T-helper 2 cell treated with Interferon-gamma antibody and Interleukin-4, amounts not matched to agents 100 ng/mL and 5 ng/mL, for 36 hours (primary cell): ENCODE measurements around the gene EFS. TPM values are rescaled to one million over a fixed set of nuclear protein-coding genes. Genes with fewer than 3 reads are reported as not detected.

Experiments
- intact Hi-C: fragments of 100-400 bp; cut with micrococcal nuclease; formaldehyde crosslinking; loops from one replicate; pipeline ENCODE4 v1.15.1; 2023
- total RNA-seq: library from RNA; stranded (reverse); gene quantifications from 2 replicates; pipeline ENCODE4 v1.2.3, GENCODE V29; 2022

EFS gene
- total RNA-seq, 1 donor from 2014 or later = not detected

DNA sequence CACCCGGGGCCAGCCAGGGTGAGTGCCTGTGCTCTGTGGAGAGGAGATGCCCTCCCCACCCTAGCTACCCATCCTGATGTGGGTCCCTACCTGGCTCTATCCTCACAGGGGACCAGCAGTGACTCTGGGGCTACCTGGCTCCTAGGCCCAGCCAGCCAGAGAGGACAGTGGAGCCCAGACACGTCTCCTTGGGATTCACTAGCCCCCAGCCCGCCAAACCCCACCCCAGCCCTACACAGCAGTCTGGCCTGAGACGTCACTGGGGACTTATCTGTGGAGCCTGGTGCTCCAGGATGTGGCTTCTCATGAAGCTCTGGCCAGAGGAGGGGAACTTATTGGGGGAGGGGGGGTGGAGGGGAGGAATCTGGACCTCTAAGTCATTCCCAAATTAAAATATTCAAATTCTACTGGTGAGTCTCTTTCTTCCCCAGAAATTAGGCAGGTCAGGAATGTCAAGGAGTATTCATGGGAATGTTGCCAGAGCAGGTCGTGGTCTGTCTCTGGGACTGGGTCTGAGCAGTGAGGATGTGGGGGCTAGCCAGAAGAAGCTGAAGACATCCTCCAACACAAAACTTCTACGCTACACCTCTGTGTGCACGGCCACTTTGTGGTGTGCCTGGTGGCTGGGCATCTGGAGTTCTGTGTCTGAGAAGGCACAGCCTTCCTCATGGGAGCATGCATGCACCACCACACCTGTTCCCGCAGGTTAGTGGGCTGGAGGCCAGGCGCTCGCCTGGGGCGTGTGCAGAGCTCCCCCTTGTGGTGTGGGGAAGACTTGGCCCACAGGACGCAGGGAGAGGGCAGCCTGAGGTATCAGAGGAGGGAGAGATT lies 14.6 kb upstream of the EFS start:
- intact Hi-C loops = loop anchor here (1.0 kb wide), 3 partner anchors 51 to 259 kb away; no protein-coding TSS in a partner anchor

GRCh38 chr14:23378612-23379220 lies 13.7 kb upstream of the EFS start:
- intact Hi-C loops = no loop called here

GRCh38 chr14:23377573-23378563 lies 12.9 kb upstream of the EFS start:
- intact Hi-C loops = no loop called here

- intact Hi-C loops = no loop called here
These were observed 12.2 kb upstream of the EFS start for GRCh38 chr14:23377198-23377550.

GRCh38 chr14:23376482-23377197 lies 11.7 kb upstream of the EFS start, which contains the start of gene CMTM5:
TSS of gene CMTM5 (plus strand) at chr14:23377046. CDS start at chr14:23377252, 206 bp downstream.
- intact Hi-C loops = no loop called here

- intact Hi-C loops = no loop called here
These were observed 10.7 kb upstream of the EFS start for GRCh38 chr14:23375527-23376251.

GRCh38 chr14:23373041-23373440 lies 8.1 kb upstream of the EFS start:
- intact Hi-C loops = no loop called here

- intact Hi-C loops = no loop called here
These were observed 7.5 kb upstream of the EFS start, which contains the start of gene IL25 for GRCh38 chr14:23372509-23372908. TSS of gene IL25 (plus strand) at chr14:23372809.

- intact Hi-C loops = no loop called here
These were observed 6.9 kb upstream of the EFS start for GRCh38 chr14:23371865-23372264.

GRCh38 chr14:23370221-23370620 lies 5.2 kb upstream of the EFS start:
- intact Hi-C loops = no loop called here

DNA sequence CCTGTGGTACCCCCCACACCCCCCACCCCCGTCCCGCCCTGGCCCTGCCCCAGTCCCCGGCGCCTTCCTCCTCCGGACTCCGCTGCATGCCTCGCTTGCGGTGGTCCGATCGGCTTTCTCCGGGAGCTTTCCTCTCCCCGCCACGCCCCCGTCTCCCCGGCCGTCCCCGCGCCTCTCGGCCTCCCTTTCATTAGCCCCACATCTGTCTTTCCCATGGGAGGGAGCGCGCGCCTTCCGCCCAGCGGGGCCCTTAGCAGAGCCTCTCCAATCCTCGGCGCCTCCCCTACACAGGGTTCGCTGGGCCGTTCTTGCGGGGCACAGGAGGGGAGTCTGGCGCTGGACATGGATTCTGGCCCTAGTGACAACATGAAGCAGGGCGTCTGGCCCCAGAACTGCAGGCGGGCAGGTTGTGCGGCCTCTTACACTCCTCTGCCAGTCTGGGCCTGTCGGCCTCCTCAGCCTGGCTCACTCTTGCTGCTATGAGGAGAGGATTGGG lies 1.5 kb upstream of the EFS start:
- intact Hi-C loops = no loop called here

- intact Hi-C loops = no loop called here
These were observed 907 bp upstream of the EFS start for GRCh38 chr14:23365732-23366425.

DNA sequence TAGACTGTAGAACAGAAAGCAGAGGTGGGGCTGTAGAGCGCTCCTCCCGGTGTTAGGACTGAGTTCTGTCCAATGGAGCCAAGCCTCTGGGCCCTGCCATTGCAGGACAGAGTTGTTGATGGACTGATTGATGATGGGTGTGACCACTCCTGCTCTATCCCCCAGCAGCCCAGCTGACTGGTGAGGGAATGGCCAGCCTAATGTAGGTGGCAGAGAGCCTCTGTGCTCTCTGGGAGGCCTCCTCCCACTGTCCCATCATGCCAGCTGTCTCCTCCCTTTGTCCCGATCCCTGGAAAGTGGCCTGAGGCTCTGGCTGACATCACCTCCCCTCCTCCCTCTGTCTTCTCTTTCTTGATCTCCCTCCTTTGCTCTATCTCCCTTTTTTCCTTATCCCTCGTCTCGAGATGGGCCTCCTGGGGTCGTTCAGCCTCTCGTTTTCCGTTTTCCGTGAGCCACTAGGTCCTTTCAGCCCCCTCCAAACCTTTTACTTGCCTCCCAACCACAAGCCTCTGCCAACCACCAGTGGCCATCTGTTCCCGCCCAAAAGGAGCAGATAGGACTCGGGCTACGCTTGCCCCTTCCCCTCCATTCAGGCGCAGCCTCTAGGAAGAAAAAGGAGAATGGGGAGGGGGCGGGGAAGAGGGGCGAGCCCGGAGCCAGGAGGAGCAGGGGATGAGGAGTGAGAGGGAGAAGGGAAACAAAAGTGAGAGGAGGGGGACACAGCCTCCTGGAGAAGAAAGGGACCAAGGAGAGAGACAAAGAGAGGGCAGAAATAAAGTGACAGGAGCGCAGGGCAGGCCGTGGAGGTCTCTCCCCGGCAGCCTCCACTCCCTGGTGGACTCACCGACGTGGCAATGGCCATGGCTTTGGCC lies 572 bp downstream of the EFS start:
- intact Hi-C loops = no loop called here

DNA sequence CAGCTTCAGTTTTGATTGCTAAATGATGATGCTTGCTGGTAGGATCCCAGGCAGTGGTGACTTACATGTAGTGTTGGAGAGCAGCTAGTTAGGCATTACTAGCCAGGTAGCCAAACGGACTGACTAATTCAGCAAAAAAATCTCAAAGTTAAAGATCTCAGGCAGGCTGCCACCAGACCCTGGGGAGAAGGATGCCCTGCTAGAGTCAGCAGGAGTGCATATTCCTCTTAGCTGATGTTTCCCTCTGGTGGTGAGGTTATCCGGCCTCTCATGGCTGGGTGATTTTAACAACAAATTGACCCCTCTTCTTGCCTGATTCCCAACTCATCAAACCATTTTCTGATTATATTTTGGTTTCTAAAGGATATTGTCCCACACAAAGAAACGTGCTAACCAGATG lies 2.8 kb downstream of the EFS start:
- intact Hi-C loops = no loop called here

DNA sequence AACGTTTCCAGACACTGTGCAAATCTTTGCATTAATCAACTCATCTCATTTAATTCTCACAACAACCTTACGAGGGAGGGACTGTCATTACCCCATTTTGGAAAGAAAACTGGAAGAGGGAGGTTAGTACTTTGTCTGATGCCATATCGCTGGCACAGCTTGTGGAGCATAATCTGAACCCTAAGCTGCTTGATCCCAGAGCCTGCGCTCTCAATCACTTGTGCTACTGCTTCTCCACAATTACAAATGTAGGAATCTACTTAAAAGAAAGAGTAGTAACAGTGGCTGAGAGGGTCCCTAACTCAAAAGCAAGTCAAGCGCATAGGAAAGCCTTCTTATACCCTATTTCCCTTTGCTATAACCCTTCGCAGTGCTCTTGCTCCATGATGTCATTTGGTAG lies 3.2 kb downstream of the EFS start:
- intact Hi-C loops = no loop called here

- intact Hi-C loops = no loop called here
These were observed 3.7 kb downstream of the EFS start for GRCh38 chr14:23361320-23361719.

DNA sequence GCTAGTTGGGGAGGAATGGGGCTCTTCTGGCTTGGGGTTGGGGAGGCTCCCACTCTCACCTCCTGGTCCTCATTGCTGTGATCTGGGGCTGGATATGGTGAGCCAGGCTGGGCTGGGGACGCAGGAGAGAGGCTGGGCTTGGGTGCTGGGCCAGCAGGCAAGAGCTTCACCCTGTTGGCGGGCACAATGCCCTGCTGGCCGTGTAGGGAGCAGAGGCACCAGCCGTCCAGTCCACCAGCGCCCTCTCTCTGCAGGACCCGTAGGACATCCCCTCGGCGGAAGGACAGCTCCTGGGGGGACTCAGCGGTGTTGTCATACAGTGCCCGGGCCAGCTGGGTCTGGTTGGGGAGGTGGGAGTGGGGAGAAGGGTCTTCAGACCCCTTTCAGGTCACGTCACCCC lies 4.5 kb downstream of the EFS start:
- intact Hi-C loops = no loop called here

- intact Hi-C loops = no loop called here
These were observed 5.1 kb downstream of the EFS start for GRCh38 chr14:23359722-23360447.
